Measurements from ENCODE around the gene FAN1. TPM values are rescaled to one million over a fixed set of nuclear protein-coding genes. Genes with fewer than 3 reads are reported as not detected.
A peak's percentile ranks its signal among the peaks of the same experiment; 100 is the strongest.

FAN1 gene
- total RNA-seq, 8 experiments from 2014 or later, result 18.6 to 39.2 (median 26.7) TPM

- H3K27ac ChIP-seq, result peak overlapping the region; percentile 85 to 88
- ATAC-seq (replicated peaks in 6 of 8), result peak in 2 of 8 experiments; percentile 5 to 10
- 36 to 100% (median 79%) methylated on average over 2 to 7 of the region's 7 CpGs; no CpG with 5 or more reads in 5 of the 10 experiments for WGBS, 10 experiments
- H3K4me1 ChIP-seq (replicated peaks in 1 of 2), result peaks cover 29 to 36% of the 10 kb centered on the region in 2 donors
- in situ Hi-C loops (cut with MboI; ENCODE audit: low pct_unique_long_range_greater_than_20kb in 2 of 9, low sequenced_read_pairs in 9 of 9, unreplicated experiment in 9 of 9), result no loop called here
- no peak overlapping the region for H3K4me3 ChIP-seq
These were observed 19.7 kb downstream of the FAN1 start for GRCh38 chr15:30923429-30923828.

GRCh38 chr15:30924353-30924752, 20.6 kb downstream of the FAN1 start:
- in situ Hi-C loops (cut with MboI; ENCODE audit: low pct_unique_long_range_greater_than_20kb in 2 of 9, low sequenced_read_pairs in 9 of 9, unreplicated experiment in 9 of 9), result no loop called here
- no peak for ATAC-seq (replicated peaks in 6 of 8)
- 72 to 100% (median 87%) methylated on average over 2 to 5 of the region's 5 CpGs; no CpG with 5 or more reads in 3 of the 10 experiments for WGBS, 10 experiments
- Histone ChIP-seq H3K4me1 (replicated peaks in 1 of 2) (peaks cover 29 to 36% of the 10 kb centered on the region in 2 donors), H3K27ac (no peak overlapping the region), H3K4me3 (no peak overlapping the region)

DNA sequence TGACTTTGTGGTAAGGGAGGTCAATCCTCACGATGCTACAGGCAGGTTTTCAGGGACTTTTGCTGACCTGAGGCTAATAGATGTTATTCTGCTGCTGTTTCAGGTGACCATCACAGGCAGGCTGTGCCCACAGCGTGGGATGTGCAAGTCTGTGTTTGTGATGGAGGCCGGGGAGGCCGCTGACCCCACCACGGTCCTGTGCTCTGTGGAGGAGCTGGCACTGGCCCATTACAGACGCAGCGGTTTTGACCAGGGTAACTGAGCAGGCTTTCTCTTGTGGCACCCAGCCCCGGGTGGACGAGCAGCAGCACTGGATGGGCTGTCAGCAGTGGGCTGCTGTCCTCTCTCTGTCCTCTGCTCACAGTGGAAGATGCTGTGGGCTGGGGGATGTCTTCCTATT, 22.0 kb downstream of the FAN1 start:
- 85 to 93% (median 92%) methylated on average over 2 to 4 of the region's 9 CpGs; no CpG with 5 or more reads in 7 of the 10 experiments for WGBS, 10 experiments
- H3K27ac ChIP-seq, result no peak overlapping the region
- no peak overlapping the region for H3K4me3 ChIP-seq
- no peak for ATAC-seq (replicated peaks in 6 of 8)
- peaks cover 29 to 34% of the 10 kb centered on the region in 2 donors for H3K4me1 ChIP-seq (replicated peaks in 1 of 2)
- in situ Hi-C loops (cut with MboI; ENCODE audit: low pct_unique_long_range_greater_than_20kb in 2 of 9, low sequenced_read_pairs in 9 of 9, unreplicated experiment in 9 of 9), result no loop called here

GRCh38 chr15:30926161-30926560, 22.4 kb downstream of the FAN1 start:
- Histone ChIP-seq H3K27ac (no peak overlapping the region), H3K4me1 (replicated peaks in 1 of 2) (peaks cover 25 to 29% of the 10 kb centered on the region in 2 donors), H3K4me3 (no peak overlapping the region)
- ATAC-seq (replicated peaks in 6 of 8), result no peak
- WGBS, 10 experiments, result 80 to 100% (median 100%) methylated on average over 1 to 6 of the region's 8 CpGs; no CpG with 5 or more reads in 3 of the 10 experiments
- in situ Hi-C loops (cut with MboI; ENCODE audit: low pct_unique_long_range_greater_than_20kb in 2 of 9, low sequenced_read_pairs in 9 of 9, unreplicated experiment in 9 of 9), result no loop called here

GRCh38 chr15:30927148-30927761, 23.5 kb downstream of the FAN1 start:
- in situ Hi-C loops (cut with MboI; ENCODE audit: low pct_unique_long_range_greater_than_20kb in 2 of 9, low sequenced_read_pairs in 9 of 9, unreplicated experiment in 9 of 9), result no loop called here
- no peak for ATAC-seq (replicated peaks in 6 of 8)
- 80 to 97% (median 90%) methylated on average over 1 to 5 of the region's 7 CpGs; no CpG with 5 or more reads in 3 of the 10 experiments for WGBS, 10 experiments
- H3K4me1 ChIP-seq (replicated peaks in 1 of 2), result peaks cover 16 to 18% of the 10 kb centered on the region in 2 donors
- no peak overlapping the region for H3K4me3 ChIP-seq
- H3K27ac ChIP-seq, result no peak overlapping the region

GRCh38 chr15:30928076-30928475, 24.4 kb downstream of the FAN1 start:
- in situ Hi-C loops (cut with MboI; ENCODE audit: low pct_unique_long_range_greater_than_20kb in 2 of 9, low sequenced_read_pairs in 9 of 9, unreplicated experiment in 9 of 9), result no loop called here
- Histone ChIP-seq H3K4me1 (replicated peaks in 1 of 2) (peaks cover 8 to 10% of the 10 kb centered on the region in 2 donors), H3K27ac (no peak overlapping the region), H3K4me3 (no peak overlapping the region)
- no peak for ATAC-seq (replicated peaks in 6 of 8)
- WGBS, 10 experiments, result 90 to 100% (median 99%) methylated on average over 1 to 5 of the region's 5 CpGs; no CpG with 5 or more reads in 4 of the 10 experiments

GRCh38 chr15:30929064-30929669, 25.5 kb downstream of the FAN1 start:
- no peaks in the 10 kb centered on the region for H3K4me1 ChIP-seq (replicated peaks in 1 of 2)
- ATAC-seq (replicated peaks in 6 of 8), result no peak
- 83 to 100% (median 96%) methylated on average over 1 to 7 of the region's 10 CpGs; no CpG with 5 or more reads in 4 of the 10 experiments for whole genome bisulfite sequencing, 10 experiments
- in situ Hi-C loops (cut with MboI; ENCODE audit: low pct_unique_long_range_greater_than_20kb in 2 of 9, low sequenced_read_pairs in 9 of 9, unreplicated experiment in 9 of 9), result no loop called here
- no peak overlapping the region for H3K4me3 ChIP-seq
- H3K27ac ChIP-seq, result no peak overlapping the region

GRCh38 chr15:30929982-30930381, 26.3 kb downstream of the FAN1 start:
- H3K4me3 ChIP-seq, result no peak overlapping the region
- H3K27ac ChIP-seq, result no peak overlapping the region
- in situ Hi-C loops (cut with MboI; ENCODE audit: low pct_unique_long_range_greater_than_20kb in 2 of 9, low sequenced_read_pairs in 9 of 9, unreplicated experiment in 9 of 9), result no loop called here
- ATAC-seq (replicated peaks in 6 of 8), result no peak
- 93 to 100% (median 100%) methylated on average over 1 to 3 of the region's 4 CpGs; no CpG with 5 or more reads in 5 of the 10 experiments for WGBS, 10 experiments
- no peaks in the 10 kb centered on the region for H3K4me1 ChIP-seq (replicated peaks in 1 of 2)

GRCh38 chr15:30930422-30930821, 26.7 kb downstream of the FAN1 start:
- ATAC-seq (replicated peaks in 6 of 8), result no peak
- no peaks in the 10 kb centered on the region for H3K4me1 ChIP-seq (replicated peaks in 1 of 2)
- no peak overlapping the region for H3K27ac ChIP-seq
- H3K4me3 ChIP-seq, result no peak overlapping the region
- 87 to 100% (median 94%) methylated on average over 1 to 3 of the region's 8 CpGs; no CpG with 5 or more reads in 5 of the 10 experiments for whole genome bisulfite sequencing, 10 experiments
- in situ Hi-C loops (cut with MboI; ENCODE audit: low pct_unique_long_range_greater_than_20kb in 2 of 9, low sequenced_read_pairs in 9 of 9, unreplicated experiment in 9 of 9), result no loop called here

DNA sequence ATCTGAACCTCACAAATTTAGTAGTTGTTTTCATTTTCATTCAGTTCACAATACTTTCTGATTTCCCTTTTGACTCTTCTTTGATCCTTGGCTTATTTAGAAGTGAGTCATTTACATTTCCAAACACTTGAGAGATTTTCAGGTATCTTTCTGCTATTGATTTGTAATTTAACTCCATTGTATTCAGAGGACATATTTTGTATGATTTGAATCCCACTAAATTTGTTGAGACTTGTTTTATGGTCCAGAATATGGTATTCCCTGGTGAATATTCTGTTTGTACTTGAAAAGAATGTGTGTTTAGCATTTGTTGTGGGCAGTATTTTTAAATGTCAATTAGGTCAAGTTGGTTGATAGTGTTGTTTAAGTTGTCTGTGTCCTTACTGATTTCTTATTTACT, 29.6 kb downstream of the FAN1 start:
- no peaks in the 10 kb centered on the region for H3K4me1 ChIP-seq (replicated peaks in 1 of 2)

GRCh38 chr15:30939161-30939560, 35.4 kb downstream of the FAN1 start:
- 79 to 100% (median 97%) methylated on average over 1 to 5 of the region's 7 CpGs; no CpG with 5 or more reads in 5 of the 10 experiments for WGBS, 10 experiments
- in situ Hi-C loops (cut with MboI; ENCODE audit: low pct_unique_long_range_greater_than_20kb in 2 of 9, low sequenced_read_pairs in 9 of 9, unreplicated experiment in 9 of 9), result no loop called here
- Histone ChIP-seq H3K27ac (no peak overlapping the region), H3K4me1 (replicated peaks in 1 of 2) (no peaks in the 10 kb centered on the region), H3K4me3 (no peak overlapping the region)
- ATAC-seq (replicated peaks in 6 of 8), result no peak

More for the DNA sequence above, 29.6 kb downstream of the FAN1 start:
- no peak overlapping the region for H3K4me3 ChIP-seq
- ATAC-seq (replicated peaks in 6 of 8), result no peak
- in situ Hi-C loops (cut with MboI; ENCODE audit: low pct_unique_long_range_greater_than_20kb in 2 of 9, low sequenced_read_pairs in 9 of 9, unreplicated experiment in 9 of 9), result no loop called here
- no peak overlapping the region for H3K27ac ChIP-seq

- in situ Hi-C loops (cut with MboI; ENCODE audit: low pct_unique_long_range_greater_than_20kb in 2 of 9, low sequenced_read_pairs in 9 of 9, unreplicated experiment in 9 of 9), result no loop called here
- no peak overlapping the region for H3K4me3 ChIP-seq
- no peak overlapping the region for H3K27ac ChIP-seq
- no peaks in the 10 kb centered on the region for H3K4me1 ChIP-seq (replicated peaks in 1 of 2)
- 80 to 100% (median 100%) methylated on average over 1 to 4 of the region's 4 CpGs; no CpG with 5 or more reads in 3 of the 10 experiments for WGBS, 10 experiments
- ATAC-seq (replicated peaks in 6 of 8), result no peak
These were observed 36.6 kb downstream of the FAN1 start for GRCh38 chr15:30940359-30940758.

- no peak overlapping the region for H3K4me3 ChIP-seq
- H3K4me1 ChIP-seq (replicated peaks in 1 of 2), result no peaks in the 10 kb centered on the region
- in situ Hi-C loops (cut with MboI; ENCODE audit: low pct_unique_long_range_greater_than_20kb in 2 of 9, low sequenced_read_pairs in 9 of 9, unreplicated experiment in 9 of 9), result no loop called here
- ATAC-seq (replicated peaks in 6 of 8), result no peak
- H3K27ac ChIP-seq, result no peak overlapping the region
- 83 to 100% (median 90%) methylated on average over 1 to 15 of the region's 15 CpGs; no CpG with 5 or more reads in 2 of the 10 experiments for WGBS, 10 experiments
These were observed 37.8 kb downstream of the FAN1 start for GRCh38 chr15:30941520-30941919.
